NCI-H345 treated with DMSO at 0.1 percent for 48 hours (cell line): ENCODE data around the gene FDXR.

ENCODE experiments used
- DNase-seq: peaks from one replicate; lab custom pipeline; 2025; ENCODE audit not compliant: unreplicated experiment; lab: John Stamatoyannopoulos, UW

The FDXR gene

DNA sequence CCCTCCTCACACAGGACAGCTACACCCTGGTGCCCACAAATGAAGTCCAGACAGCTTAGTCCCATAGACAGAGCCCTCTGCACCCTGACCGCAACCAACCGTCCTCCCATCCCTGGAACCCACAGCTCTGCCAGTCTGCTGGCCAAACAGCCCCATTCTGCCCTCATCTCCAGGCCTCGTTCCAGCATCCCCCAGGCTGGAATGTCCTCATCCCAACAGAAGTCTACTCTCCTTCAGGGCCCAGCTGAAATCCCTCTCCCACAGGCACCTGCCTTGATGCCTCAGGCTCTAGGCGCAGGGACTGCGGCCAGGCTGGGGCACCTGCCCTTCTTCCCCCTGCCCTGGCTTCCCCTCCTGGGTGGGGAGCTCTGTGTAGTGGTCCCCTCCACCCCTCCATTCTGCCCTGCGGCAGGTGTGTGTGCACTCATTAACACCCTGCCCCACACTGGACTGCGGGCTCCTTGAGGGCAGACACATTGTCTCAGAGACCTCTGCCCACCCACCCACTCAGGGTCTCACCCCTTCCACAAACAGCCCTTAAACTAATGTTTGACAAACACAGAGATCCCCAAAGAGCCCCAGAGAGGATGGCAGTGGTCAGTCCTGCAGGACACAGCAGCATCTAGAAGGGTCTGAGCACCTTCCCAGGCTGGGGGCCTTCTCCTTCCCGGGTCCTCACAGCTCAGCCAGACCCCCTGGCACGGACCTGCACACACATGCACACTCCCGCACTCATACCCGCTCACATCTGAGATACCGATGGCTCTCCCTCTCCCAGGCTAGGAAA is 13.9 kb downstream of the FDXR start:
- no peak for DNase-seq

- DNase-seq: no peak
Observed at GRCh38 chr17:74857191-74857590, 15.6 kb downstream of the FDXR start.

DNA sequence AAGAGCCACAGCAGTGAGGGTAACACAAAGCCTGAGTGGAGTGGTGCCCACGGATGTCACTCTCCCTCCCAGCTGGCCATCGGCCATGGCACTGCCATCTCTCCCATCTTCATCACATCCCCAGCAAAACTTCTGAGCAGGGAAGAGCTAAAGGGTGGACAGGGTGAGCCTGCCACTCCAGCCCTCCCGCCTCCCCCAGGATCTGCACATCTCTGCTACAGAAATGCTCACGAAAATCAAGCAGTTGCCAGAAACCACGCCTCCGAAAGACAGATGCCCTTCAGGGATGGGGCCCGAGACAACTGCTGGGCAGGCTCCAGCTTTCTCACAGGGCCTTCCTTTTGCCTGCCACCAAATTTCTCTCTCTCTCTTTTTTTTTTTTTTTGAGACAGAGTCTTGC is 16.7 kb downstream of the FDXR start:
- no peak for DNase-seq

GRCh38 chr17:74855323-74855722 is 17.5 kb downstream of the FDXR start:
- DNase-seq: no peak

DNA sequence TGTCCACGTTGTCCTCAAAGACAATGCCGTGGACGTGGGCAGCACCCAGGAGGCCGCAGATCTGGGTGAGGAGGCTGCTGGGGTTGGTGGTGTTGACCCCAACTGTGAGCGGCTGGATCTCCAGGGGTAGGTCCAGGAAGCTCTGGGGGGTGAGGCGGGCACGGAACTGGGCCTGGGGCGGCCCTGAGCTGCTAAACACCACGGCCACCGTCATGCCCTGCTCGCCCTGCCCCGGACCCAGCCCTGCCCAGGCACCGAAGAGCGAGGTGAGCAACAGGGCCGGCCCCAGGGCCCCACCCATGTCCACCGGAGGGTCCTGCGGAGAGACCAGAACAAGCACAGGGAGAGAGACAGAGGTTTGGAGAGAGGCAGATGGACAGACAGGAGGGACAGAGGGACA is 18.0 kb downstream of the FDXR start:
- no peak for DNase-seq

GRCh38 chr17:74853669-74854068 is 19.1 kb downstream of the FDXR start:
- no peak for DNase-seq

DNA sequence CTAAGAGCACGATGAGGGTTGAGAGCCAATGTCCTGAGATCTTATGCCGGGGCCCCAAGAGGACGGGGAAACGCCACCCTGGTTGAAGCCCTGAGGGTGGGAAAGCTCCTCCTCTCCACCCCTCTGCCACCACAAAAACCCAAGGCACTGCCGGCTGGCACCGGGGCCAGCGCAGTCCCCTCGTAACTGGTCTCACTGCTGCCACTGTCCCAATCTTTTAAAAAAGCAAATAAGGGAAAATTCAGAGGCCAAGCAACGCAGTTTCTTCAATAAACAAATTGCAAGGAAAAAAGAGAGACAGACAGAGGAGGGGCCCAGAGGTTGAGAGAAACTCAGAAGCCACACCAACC is 19.8 kb downstream of the FDXR start:
- no peak for DNase-seq

GRCh38 chr17:74852237-74853047 is 20.4 kb downstream of the FDXR start:
- DNase-seq: no peak

DNA sequence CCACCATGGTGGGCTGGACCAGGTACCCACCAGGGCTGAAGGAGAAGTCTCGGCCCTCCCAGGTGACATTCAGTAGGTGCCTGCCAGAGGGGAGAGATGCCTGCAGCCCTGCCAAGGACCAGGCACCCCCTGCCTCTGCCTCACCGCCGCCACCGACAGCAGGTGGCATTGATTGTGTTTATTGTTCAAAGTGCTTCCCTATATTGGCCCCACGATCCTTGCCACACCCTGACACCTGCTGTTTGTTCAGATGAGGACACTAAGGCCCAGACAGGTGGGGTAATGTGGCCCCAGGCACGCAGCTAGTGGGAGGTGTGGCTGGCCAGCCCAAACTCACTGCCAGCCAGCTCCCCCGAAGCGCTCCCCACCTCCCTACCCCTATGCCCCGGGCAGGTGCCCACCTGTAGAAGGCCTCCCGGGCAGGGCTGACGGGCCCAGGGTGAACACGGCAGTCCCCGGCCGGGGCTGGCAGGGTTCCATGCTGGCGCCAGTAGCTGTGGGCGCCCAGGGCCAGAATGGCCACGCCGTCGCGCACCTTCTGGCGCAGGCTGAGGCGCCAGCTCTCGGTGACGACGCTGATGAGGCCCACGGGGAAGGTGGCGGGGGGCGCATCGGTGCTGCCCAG is 21.1 kb downstream of the FDXR start:
- DNase-seq: peak; percentile 87

GRCh38 chr17:74850914-74851313 is 21.9 kb downstream of the FDXR start:
- no peak for DNase-seq

DNA sequence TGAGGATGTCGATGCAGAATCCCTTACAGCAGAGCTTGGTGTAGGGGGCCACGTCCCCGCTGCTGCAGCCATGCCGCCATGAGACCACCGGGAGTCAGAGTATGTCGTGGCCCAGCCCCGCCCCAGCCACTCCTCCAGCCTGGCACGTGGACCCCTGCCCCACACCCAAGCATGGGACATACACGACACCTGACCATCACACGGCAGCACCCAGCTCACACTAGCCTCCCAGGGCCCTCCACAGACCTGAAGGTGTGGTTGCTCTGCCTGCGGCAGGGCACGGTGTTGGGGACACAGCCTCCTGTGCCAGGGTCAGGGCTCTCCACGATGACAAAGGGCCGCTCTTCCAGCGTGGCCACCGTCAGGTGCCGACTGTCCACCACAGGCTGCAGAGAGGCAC is 22.5 kb downstream of the FDXR start:
- DNase-seq: no peak

DNA sequence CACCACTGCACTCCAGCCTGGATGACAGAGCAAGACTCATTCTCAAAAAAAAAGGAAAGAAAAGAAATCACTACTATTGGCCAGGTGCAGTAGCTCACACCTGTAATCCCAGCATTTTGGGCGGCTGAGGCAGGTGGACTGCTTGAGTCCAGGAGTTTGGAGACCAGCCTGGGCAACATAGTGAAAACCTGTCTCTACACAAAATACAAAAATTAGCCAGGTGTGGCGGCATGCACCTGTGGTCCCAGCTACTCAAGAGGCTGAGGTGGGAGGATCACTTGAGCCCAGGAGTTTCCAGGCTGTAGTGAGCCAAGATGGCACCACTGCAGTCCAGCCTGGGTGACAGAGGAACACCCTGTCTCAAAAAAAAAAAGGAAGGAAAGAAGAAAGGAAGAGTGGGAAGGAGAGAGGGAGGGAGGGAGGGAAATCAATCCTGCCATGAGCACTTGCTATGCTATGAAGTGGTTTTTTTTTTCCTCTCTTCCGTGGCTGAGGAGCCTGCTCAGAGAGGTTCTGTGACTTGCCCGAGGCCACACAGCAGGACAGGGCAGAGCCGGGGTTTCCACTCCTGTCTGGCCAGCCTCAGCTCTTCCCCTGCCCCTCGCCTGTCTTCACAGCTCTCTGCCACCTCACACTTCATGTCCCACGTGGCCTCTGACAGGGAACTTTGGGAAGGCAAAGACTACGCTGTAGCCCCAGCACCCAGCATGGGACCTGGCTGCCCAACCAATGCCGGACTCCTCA is 24.0 kb downstream of the FDXR start:
- DNase-seq: no peak

DNA sequence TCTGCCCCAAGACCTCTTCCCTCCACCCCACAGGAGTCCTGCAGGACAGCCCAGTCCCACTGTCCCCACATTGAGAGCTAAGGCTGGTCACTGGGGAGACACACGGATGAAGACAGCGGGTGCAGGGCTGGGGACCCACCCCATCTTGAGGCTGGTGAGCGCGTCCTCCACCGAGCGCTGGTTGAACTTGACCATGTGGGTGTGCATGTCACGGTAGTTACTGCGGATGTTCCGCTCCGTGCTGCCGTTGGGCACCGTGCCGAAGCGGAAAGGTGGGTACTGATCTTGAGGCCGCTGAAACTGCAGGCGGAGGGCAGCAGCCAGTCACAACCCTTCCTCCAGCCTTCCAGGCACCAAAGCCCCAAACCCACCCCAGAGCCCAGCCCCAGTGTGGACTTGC is 26.2 kb downstream of the FDXR start:
- DNase-seq: no peak

DNA sequence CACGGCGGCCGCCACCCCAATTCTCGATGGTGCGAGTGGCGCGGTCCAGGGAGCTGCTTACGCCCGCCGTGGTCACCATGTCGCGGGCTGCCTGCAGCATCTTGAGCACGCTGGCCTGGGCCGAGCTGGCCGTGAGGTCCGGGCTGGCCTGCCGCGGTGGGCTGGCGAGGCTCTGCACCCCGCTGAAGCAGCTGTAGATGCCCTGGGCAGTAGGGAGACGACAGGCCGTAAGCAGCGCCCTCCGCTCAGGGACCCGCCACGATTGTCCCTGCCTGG is 29.5 kb downstream of the FDXR start:
- DNase-seq: no peak

DNA sequence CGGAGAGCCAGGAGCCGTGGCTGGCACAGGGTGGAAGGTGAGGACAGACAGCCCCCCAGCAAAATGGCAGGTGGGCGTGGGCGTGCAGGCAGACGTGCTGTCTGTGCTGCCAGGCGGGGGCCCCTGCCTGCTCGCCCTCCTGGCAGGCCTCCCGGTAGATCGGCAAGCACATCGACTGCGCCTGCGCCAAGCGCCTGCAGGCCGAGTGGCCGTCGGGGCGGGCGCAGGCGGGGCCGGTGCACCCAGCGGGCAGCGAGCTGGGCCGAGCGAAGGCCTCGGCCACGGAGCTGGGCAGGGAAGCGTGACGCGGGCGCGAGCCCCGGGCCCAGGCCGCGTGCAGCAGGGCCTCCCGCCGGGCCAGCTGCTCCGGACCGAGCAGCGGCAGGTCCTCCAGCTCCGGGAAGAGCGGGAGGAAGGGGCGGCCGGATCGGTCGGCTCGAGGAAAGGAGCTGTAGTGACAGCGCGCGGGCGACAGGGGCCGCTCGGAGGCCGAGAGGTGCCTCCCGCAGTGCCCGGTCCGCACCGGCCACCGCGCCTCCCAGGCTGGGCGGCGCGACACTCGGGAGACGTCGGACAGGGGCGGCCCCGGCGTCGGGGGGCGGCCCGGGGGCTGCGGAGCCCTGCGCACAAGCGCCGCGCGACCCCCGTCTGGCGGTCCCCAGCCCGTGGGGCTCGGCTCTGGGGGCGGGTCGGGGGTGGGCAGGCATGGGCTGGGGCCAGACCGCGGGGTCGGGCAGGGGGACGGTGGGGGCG is 30.0 kb downstream of the FDXR start:
- peak; percentile 53 for DNase-seq

GRCh38 chr17:74842146-74842598 is 30.6 kb downstream of the FDXR start:
- no peak for DNase-seq

DNA sequence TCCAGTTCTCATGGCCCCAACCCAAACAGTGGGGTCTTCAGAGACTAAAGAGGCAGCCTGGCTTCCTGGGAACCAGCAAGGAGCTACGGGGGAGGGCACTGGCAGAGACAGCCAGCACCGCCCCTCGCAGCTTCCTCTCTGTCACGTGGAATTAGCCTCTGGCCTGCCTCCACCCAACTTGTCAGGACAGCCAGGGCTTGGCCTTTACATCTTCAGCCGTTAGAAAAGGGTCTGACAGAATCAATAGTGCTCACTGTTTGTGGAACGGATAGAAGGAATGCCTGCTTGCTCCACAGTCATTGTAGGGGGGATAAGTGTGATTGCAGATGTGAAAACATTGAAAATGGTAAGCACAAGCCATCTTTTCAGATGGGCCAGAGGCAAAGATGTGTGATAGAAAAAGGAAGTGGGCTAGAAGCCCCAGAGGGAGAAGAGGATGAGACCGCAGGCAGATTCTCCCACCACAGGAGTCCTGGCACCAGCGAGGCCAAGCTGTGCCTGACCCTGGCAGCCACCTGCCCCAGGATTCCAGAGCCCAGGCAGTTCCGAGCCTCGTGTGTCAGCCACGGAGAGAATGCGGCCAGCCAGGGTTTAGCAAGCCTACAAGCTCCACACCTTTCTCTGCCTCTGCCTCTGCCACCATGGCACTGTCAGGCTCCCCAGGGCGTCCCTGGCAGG is 31.7 kb downstream of the FDXR start:
- DNase-seq: no peak

DNA sequence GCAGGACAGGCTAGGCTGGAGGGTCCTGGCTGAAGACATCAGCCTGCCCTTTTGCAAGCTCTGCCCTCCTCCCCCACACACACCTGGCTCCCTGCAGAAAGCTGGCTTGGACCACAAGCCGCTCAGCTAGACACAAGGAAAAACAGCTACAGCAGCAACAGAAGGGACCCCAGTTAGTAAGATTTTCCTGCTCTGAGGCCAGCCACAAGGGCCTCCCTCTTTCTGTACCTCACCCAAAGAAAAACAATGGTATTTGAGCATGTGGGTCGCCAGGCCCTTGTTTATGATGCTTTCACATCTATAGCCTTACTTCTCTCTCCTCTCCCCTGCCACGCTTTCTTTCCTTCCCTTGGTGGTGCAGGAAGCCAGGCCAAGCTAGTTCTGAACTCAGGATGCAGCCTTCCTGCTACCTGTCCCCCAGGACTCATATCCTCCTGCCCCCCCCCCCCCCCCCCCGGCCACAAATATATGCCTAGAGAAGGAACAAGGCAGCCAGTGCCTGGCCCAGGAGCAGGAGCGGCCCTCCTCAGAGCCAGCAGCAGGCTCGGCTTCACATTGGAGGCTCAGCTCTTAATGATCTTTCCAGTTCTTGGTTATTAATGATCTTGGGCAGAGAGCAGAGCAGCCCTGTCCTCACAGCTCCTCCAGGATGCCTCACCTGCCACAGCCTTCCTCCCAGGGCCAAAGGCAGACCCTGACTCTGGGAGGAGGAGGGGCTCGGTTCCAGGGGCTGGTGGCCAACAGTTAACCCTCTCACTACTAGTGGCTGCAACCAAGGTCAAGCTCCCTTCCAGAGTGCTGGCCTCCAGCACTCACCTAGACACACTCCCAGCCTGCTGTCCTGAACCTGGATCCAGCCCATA is 32.6 kb downstream of the FDXR start:
- no peak for DNase-seq

- DNase-seq: no peak
Observed at GRCh38 chr17:74838274-74838673, 34.5 kb downstream of the FDXR start.
